ENCODE data around the gene HS6ST3.

DNA sequence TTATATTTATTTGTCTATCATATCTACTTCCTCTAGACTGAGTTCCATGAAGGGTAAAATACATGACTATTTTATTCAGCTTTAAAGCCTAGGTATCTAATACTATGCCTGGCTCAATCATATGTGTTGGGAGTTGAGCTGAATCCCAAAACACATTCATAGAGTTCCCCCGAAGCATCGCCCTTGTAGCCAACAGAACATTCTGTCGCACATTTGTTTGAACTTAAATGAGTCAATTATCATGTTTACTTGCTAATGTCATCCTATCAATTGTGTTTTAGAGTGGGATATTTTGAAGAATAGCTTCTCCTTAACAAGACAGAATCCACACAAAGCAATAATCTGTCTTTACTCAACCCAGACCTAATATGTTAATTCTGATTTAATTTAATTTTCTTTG is 252.4 kb downstream of the HS6ST3 start:
- TF ChIP-seq EP300 (IDR thresholded peaks at IDR 0.05) = no peak
- TF ChIP-seq, protein P1, sequence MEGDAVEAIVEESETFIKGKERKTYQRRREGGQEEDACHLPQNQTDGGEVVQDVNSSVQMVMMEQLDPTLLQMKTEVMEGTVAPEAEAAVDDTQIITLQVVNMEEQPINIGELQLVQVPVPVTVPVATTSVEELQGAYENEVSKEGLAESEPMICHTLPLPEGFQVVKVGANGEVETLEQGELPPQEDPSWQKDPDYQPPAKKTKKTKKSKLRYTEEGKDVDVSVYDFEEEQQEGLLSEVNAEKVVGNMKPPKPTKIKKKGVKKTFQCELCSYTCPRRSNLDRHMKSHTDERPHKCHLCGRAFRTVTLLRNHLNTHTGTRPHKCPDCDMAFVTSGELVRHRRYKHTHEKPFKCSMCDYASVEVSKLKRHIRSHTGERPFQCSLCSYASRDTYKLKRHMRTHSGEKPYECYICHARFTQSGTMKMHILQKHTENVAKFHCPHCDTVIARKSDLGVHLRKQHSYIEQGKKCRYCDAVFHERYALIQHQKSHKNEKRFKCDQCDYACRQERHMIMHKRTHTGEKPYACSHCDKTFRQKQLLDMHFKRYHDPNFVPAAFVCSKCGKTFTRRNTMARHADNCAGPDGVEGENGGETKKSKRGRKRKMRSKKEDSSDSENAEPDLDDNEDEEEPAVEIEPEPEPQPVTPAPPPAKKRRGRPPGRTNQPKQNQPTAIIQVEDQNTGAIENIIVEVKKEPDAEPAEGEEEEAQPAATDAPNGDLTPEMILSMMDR (IDR thresholded peaks at IDR 0.05) = no peak
